ENCODE data around the gene ST6GALNAC2.
"Not testable (repeated sequence)": the region's sequence is repeated elsewhere in the genome, so short reads cannot be mapped to it uniquely, and the experiment has no call there.

ST6GALNAC2 gene

DNA sequence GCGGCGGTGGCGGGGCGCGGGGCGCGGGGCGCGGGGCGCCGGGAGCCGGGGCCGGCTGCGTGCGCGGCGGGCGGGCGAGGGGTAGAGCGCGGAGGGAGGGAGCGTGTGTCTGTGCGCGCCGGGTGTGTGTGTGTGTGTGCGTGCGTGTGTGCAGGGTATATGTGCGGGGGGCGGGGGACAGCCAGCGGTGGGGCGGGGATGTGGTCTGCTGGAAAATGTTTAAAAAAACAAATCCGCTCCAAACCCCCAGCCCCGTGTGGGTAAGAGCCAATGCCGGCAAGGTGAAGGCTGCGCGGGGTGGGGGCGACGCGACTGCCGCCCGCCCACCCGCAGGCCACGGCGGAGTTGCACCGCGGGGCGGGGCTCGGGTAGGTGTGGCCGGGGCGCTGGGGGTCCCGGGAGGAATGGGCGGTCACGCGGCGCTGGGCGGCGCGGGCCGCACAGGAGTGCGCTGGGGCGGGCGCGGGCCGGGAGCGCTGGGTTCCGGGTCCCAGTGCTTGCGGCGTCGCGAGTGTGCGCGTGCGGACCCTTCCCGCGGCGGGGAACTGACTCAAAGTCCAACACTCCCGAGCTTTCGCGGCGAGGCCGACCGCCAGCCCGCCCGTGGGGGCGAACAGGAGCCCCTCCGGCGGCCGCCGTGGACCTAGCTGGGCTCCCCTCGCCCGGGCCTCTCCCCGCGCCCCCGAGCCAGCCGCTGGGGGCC lies 47.9 kb downstream of the ST6GALNAC2 start, which contains the start of gene CYGB:
Gene CYGB (minus strand): TSS at position 132 of the 703 bp plus-strand sequence. CDS start 167 bp downstream, outside the sequence.
- DNase-seq: no peak

GRCh38 chr17:76537288-76537577 lies 48.4 kb downstream of the ST6GALNAC2 start:
- DNase-seq: no peak

DNA sequence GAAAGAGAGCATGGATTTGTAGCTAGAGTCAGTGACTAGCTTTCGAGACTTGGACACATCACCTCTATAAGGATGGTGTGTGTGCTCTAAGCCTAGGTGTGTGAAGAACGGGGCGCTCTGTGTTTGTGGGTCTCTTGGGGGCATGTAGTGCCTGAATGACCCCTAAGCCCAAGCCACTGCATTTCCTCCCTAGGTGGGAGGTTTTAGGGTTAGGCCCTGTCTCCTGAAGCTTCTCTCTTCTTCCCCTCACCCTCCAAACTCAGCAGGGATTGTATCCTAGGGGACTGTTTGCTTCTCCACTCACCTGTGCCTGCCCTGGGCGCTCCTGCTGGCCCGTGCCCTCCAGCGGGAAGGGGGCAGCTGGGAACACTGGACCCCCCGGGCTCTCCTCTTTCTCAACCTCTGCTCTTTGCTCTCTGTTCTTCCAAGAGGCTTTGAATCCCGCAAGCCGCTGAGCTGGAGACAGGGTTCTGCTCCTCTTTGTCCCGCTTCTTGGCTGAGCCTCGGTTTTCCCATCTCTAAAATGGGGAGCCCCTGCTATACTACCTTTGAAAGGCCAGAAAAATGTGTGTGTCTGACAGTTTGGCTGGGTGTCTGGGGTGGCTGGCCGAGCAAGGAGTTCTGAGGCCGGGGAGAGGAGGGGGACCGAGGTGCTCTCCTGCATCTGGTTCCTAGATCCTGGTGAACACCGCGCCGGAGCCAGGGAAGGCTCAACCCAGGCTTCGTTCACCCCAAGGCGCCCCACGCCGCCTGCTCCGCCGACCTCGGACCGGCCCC lies 49.0 kb downstream of the ST6GALNAC2 start:
- DNase-seq: no peak

- no peak for DNase-seq
Observed at GRCh38 chr17:76535788-76536510, 49.7 kb downstream of the ST6GALNAC2 start.

GRCh38 chr17:76534831-76535732 lies 50.6 kb downstream of the ST6GALNAC2 start:
- no peak for DNase-seq

- not testable (repeated sequence) for DNase-seq
Observed at GRCh38 chr17:76533640-76534359, 51.9 kb downstream of the ST6GALNAC2 start.

GRCh38 chr17:76532072-76532651 lies 53.5 kb downstream of the ST6GALNAC2 start:
- DNase-seq: no peak

GRCh38 chr17:76531486-76532038 lies 54.1 kb downstream of the ST6GALNAC2 start:
- DNase-seq: no peak

DNA sequence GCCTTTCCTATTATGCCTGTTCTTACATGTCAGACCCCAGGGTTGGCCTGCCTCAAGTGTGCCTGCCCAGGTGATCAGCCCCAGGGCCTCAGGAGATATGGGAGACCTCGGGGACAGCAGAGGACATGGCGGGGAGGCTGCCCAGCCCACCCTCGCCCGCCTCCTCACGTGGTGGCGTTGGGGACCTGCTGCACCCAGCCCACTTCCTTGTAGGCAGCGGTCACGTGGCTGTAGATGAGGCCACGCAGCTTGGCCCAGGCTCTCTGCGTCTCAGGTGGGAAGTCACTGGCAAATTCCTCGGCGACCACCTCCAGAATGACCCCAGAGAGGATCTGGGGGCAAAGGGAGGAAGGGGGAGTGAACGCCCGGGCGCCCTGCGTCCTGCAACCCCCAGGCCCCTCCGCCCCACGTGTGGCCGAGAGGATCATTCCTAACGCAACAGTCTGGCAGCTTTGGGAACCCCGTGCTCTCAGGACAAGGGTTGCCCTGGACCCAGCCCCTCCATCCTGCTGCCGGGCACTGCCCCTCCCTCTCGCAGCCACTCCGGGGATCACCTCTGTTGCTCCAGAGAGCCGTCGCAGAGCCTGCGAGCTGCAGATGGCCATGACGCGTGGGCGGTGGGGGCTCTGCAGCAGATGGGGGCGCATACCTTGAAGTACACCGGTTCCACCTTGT lies 54.7 kb downstream of the ST6GALNAC2 start:
- DNase-seq: no peak

- DNase-seq: no peak
Observed at GRCh38 chr17:76530095-76530723, 55.5 kb downstream of the ST6GALNAC2 start.

GRCh38 chr17:76529224-76530094 lies 56.2 kb downstream of the ST6GALNAC2 start:
- DNase-seq: no peak

GRCh38 chr17:76528528-76529223 lies 57.0 kb downstream of the ST6GALNAC2 start:
- DNase-seq: no peak

DNA sequence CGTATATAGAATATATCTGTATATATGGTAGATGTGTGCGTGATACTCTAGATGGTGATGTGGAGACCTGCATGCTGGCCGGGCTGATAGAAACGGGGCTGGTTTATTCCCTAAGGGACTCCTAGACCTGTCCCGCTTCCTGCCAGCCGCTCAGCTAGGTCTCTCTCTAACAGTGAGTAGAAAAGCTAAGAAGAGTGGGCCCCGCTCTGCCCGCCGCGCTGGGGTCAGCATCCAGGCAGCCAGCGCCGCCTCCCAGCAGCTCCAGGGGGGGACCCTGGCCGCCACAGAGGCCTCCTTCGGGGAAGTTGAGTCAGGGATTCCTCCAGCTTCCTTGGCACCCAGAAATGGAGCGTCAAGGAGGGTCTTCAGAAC lies 57.5 kb downstream of the ST6GALNAC2 start:
- no peak for DNase-seq

- peak; percentile 77 for DNase-seq
Observed at GRCh38 chr17:76527430-76528111, 58.1 kb downstream of the ST6GALNAC2 start.

GRCh38 chr17:76527016-76527415 lies 58.6 kb downstream of the ST6GALNAC2 start:
- DNase-seq: not testable (repeated sequence)

- DNase-seq: not testable (repeated sequence)
Observed at GRCh38 chr17:76525513-76525833, 60.2 kb downstream of the ST6GALNAC2 start.

DNA sequence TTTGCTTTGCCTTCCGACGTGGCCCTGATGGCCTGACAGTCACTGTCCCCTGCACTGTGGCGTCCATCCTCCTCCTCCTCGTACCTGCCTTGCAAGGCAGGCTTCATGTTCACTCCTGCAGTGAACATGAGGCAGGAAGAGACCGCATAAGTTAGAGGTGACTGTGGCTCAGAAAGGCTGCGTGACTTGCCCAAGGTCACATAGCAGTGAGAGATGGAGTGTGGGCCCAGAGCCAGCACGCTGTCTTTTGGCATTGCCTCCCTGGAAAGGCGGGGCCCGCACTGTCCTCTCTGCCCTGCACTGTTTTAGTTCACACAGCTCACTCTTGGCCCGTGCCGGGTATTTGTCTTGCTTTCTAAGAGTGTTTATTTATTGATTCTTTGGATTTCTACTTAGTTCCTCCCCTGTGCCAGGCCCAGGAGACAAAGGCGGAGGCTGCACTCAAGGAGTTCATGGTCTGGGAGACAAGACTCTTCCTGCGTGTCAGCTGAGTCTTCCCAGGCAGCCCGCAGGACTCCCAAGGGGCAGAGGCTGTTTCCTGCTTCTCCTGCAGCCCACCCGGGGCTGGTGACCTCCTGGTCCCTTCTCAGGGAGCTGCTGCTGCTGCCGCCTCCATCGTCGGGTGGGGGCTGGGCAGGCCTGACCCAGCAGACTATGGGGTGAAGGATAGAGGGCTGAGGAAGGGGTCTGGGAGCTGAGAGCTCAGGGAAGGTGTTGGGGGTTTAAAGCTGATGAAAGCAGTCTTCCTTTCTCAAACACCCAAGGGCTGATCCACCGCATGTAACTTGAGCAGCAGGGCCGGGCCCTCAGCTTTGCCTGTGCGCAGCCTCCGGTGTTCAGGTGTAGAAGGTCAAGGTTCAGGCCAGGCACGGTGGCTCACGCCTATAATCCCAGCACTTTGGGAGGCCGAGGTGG lies 60.8 kb downstream of the ST6GALNAC2 start:
- DNase-seq: no peak
